Left colon (tissue), 2 donors: Measurements from ENCODE around the gene BTBD16. TPM values are rescaled to one million over a fixed set of nuclear protein-coding genes. Genes with fewer than 3 reads are reported as not detected.

Experiments
- ATAC-seq: fragments of 200-7000 bp; cut with Tn5 transposase; one replicate; pipeline ENCODE4 v1.9.1; 2020; ENCODE audit warnings: mild to moderate bottlenecking, moderate library complexity
- DNase-seq, 2 donors: peaks; one replicate each; pipeline ENCODE4 v3.0.0-alpha.2; 2020
- intact Hi-C, 2 donors: fragments of 100-400 bp; cut with DNase I in 1 of 2; cut with micrococcal nuclease in 1 of 2; formaldehyde crosslinking; loops; one replicate each; pipeline versions ENCODE4 v1.11.2 to v1.14.0; 2022; cut with DNase I, micrococcal nuclease
- total RNA-seq, 2 donors: library from RNA; stranded (reverse); fragmentation: NEBNext Ultra II Directional; extraction: Animal tissue kit (Norgen Biotek cat#: 25700); gene quantifications; one replicate each; pipeline ENCODE4 v1.2.1, GENCODE V29; 2021
- donor health status: DM: no; HTN: no; CAD: no.
- donor health status: DM: yes; HTN: yes; CAD: no.

BTBD16 gene
- total RNA-seq, 2 donors from 2014 or later, result 0.14 to 0.15 TPM

DNA sequence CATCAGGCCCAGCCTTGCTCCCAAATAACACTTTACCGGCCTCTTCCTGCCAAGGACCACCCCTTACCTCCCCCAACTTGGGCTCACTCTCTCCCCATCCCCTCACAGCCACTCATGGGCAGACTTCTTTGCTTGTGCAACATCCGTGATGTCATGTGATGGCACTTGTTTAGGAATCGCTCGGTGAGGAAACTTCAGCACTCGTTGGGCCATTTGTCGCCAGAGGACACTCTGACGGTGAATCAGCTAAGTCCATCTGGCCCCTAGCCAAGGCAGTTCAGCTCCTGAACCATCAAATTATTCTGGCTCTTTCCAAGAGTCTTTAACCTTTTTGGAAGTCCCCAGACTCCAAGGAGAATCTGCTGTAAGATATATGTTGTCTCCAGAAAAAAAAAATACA lies 19.2 kb downstream of the BTBD16 start:
- ATAC-seq (no peak), DNase-seq (peak in 1 of 2 donors; percentile 11)
- intact Hi-C loops, result loop anchor here (10.0 kb wide), 2 partner anchors 144 to 274 kb away; partner anchors contain the start of gene DMBT1 (in 1 of the 2)

DNA sequence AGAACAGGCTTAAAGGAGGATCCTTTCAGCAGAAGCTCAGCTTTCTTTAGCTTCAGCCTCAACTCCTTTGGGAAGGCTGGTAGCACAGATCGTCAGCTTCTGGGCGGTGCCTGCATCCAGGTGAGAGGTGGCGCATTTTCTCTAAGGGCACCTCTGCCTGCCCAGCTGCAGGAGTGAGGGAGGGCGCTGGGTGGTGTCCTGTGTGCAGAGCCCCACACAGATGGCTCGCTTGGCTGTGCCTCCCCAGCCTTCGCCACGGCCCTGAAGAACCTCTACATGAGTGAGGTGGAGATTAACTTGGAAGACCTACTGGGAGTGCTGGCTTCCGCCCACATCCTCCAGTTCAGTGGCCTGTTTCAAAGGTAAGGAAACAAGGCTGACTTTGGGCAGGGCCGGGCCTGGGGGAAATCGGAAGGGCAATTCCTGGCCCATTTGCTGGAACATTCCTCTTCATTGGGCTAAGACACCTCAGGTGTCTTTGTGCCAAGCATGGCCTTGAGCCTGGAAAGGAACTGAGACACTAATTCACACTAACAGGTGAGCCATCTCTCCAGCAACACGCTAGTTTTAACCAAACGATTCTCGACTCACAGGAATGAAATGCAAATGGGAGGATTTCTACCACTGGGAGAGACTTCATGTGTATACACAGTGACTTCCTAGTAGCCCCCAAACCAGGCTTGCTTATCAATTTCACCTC lies 19.9 kb downstream of the BTBD16 start:
- DNase-seq (no peak), ATAC-seq (no peak)
- intact Hi-C loops, result loop anchor here (10.0 kb wide), 2 partner anchors 144 to 274 kb away; partner anchors contain the start of gene DMBT1 (in 1 of the 2)

DNA sequence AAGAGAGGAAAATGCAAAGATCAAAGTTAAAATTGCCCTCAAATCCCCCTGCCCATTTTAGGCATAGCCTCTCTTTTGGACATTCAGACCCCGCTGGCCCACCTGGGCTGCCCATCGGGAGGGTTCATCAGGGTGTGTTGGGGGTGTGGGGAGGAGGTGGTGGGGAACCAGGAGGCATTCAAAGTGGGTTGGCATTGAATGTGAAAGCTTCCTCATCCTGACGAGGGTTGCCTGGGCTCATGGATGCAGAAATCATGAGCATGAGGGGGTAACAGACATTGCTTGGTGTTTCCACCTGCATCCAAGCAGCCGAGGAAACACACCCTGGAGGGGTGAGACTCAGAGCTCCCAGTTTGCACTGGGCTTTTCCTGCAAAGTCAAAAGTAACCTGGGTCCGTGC lies 20.6 kb downstream of the BTBD16 start:
- ATAC-seq (no peak), DNase-seq (no peak)
- intact Hi-C loops, result loop anchor here (10.0 kb wide), 2 partner anchors 143 to 273 kb away; partner anchors contain the start of gene DMBT1 (in 1 of the 2)

DNA sequence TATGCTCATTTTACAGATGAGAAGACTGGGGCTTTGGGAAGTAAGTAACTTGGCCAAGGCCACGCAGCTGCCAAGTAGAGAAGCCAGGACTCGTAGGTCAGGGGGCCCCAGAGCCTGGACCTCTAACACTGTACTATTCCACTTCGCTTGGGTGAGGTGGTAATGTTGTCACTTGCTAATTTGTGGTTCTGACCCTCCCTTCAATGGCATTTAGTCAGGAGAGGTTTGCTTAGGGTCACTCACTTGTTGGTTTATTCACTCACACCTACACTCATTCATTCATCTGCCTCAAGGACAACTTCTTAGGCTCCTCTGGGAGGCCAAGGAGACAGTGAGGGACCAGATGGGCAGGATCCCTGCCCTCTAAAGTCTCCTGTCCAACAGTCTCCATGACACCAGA lies 21.3 kb downstream of the BTBD16 start:
- DNase-seq (no peak), ATAC-seq (no peak)
- intact Hi-C loops, result loop anchor here (10.0 kb wide), 2 partner anchors 142 to 272 kb away; partner anchors contain the start of gene DMBT1 (in 1 of the 2)

DNA sequence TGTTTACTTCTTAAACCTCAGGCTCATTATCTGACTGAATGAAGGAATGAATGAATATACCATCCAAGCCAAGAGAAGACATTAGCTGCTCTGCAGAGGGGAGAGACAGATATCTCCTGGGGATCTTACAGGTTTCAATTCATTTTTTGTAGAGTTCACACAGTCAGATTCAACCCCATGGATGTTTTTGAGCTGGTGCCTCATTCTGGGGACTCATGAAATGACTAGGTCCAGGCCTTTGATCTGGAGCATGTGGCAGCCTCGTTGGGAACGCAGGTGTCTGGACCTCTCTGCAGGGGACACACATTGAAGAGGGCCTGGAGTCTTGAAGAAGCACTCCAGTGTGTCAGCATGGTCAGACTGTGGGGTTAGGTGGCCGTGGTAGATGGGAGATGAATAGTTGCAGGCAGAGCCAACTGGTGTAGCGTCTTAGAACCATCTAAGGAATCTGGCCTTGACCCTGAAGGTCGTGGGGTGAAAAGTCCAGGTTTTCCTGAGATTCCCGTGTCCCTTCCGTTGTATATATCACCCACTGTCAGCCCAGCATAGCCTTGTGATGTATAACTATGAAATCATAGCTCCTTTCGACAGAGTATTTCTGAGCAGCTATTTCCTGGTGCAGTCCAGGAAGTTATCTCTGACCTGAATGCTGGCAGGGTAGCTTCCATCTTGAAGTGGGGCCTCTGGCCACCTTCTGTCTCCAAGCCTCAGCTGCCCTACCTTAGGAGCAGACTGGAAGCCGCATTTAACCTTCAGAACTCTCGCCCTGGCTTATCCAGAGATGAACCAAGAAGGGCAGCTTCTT lies 22.3 kb downstream of the BTBD16 start:
- intact Hi-C loops, result loop anchor here (10.0 kb wide), 2 partner anchors 141 to 271 kb away; partner anchors contain the start of gene DMBT1 (in 1 of the 2)
- ATAC-seq (peak; percentile 77), DNase-seq (no peak)

DNA sequence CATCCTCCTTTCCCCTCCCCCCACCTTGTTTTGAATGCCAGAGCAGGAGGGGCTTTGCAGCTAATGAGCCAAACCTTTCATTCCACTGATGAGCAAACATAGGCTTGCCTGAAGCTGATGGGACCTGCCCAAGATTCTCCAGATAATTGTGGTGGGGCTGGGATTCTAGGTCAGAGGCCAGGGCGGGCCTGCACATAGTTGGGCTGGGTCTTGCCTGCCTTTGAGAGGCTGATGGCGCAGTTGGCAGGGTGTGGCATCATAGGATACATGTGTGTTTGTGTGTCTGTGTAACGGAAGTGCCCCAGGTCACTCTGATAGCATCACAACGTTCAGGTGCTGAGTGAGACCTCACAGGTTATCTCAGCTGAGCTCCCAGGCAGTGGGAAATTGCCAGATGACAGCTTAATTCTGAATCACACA lies 22.9 kb downstream of the BTBD16 start:
- DNase-seq (no peak), ATAC-seq (peak; percentile 39)
- intact Hi-C loops, result loop anchor here (10.0 kb wide), 2 partner anchors 141 to 271 kb away; partner anchors contain the start of gene DMBT1 (in 1 of the 2)

DNA sequence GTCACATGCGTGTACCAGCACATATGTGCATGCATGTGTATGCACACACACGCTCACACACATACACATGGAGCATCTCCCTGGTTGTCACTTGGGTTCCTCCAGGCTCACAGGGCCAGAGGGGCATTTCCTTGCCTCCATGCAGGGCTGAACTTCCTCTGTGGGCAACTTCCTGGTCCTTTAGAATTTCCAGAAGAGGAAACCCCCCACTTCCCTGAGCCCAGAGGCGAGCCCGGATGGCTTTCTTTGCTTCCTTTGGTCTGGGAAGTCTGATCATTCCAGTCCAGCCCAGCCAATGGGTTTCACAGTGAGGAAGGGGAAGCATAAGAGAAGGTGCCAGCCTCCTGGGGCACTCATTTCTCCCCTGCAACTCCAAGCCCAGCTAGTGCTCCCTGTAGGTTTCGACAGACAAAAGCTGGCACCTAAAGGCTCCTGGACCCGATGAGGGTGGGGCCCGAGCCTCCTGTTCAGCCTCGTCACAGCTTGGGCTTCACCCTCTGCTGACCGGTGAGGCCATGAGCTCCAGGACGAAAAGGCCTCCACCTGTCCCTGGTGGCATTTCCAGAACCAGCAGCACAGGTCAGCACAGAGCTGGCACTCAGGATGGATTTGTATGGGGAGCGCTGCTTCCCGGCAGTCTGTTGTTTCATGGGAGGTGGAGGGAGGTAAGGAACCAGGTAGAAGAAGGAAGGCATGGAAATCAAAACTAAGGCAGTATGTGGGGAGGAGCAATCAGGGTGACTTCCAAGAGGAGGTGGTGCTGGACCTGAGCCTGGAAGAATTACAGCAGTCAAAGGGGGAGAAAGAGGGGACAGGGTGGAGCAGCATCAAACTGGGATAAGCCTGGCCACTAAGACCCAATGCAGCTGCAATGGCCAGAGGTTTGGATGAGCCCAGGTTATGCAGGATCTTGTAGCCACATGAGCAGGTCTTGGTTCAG lies 23.7 kb downstream of the BTBD16 start:
- intact Hi-C loops, result loop anchor here (10.0 kb wide), 2 partner anchors 140 to 270 kb away; partner anchors contain the start of gene DMBT1 (in 1 of the 2)
- no peak for DNase-seq
- no peak for ATAC-seq

DNA sequence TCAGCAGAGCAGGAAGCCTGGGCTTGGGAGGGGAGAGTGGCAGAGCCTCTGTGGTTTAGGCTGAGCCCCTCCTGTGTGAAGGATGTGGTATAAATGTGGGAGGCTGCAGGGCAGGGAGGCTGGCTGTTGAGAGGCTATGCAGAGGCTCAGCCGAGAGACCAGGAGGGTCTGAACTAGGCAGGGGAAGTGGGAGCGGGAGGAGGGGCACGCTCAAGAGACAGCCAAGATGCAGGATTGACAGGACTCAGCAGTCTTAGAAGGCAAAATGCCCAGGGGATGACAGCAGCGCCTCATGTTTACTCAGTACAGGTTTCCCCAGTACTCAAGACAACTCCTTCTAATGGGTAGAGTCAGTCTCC lies 24.3 kb downstream of the BTBD16 start:
- no peak for ATAC-seq
- no peak for DNase-seq
- intact Hi-C loops, result loop anchor here (10.0 kb wide), 2 partner anchors 139 to 269 kb away; partner anchors contain the start of gene DMBT1 (in 1 of the 2)

DNA sequence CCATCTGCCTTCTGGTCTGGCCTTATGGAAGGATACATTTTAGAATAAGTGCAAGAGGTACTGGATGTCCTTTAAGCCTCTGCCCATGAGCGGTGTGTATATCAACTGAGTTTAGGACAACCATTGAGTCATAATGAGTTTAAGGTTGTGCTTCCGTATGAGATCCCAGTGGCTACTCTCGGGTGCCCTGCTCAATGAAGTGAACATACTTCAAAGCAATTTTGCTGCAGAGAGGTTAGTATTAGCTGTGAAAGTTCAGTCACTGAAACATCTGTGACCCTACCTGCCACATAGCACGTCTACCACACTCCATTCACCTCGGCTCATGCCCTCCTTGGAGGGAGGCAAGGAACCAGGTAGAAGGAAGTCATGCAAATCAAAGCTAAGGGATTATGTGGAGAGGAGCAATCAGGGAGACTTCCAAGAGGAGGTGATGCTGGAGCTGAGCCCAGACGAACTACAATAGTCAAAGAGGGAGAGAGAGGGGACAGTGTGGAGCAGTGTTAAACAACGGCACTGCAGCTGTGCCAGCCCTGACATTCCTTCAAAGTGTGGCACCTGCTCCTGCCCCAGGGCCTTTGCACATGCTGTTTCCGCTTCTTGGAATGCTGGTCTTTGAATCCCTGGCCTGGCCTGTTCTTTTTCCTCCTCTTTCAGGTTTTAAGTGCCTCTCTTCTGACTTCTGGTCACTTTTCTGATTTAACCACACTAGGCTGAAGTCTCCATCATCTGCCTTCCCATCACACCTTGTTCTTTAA lies 25.4 kb downstream of the BTBD16 start:
- no peak for ATAC-seq
- no peak for DNase-seq
- intact Hi-C loops, result loop anchor here (10.0 kb wide), 2 partner anchors 138 to 268 kb away; partner anchors contain the start of gene DMBT1 (in 1 of the 2)

DNA sequence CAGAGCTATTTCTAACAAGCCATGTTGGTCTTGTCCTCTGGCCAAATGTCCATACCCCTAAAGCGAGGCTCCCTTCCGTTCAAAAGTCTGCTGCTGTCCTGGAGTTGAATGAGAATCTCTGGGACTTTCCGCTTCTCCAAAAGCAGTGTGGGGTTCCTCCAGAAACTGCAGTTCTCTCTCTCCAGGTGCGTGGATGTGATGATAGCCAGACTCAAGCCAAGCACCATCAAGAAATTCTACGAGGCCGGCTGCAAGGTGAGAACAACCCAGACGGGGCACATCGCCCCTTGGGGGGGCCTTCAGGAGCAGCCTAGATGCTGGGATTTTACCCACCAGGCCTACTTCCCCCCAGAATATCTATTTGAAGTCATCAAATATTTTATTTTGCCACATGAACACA lies 26.5 kb downstream of the BTBD16 start:
- no peak for ATAC-seq
- DNase-seq, result no peak
- intact Hi-C loops, result loop anchor here (10.0 kb wide), 2 partner anchors 137 to 267 kb away; partner anchors contain the start of gene DMBT1 (in 1 of the 2)

DNA sequence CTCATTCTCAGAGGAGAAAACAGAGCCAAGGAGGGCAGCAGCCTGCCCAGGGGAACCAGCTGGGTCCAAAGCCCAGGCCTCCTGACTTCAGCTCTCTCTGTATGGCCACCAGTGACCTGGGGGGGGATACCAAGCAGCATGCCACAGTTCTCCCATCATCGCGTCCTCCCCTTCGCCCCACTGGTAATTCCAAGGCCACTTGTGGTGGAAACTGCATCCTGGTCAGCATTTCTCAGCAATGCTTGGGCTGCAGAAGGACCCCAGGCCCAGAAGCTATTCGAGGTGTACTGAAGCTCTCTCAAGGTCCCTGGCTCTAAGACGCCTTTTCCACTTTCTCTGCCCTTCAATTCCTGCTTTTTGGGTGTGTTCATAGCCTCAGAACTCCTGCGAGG lies 27.1 kb downstream of the BTBD16 start:
- DNase-seq (no peak), ATAC-seq (no peak)
- intact Hi-C loops, result loop anchor here (2.0 to 10.0 kb wide), 3 partner anchors 137 to 267 kb away; partner anchors contain the start of gene DMBT1 (in 1 of the 2)

DNA sequence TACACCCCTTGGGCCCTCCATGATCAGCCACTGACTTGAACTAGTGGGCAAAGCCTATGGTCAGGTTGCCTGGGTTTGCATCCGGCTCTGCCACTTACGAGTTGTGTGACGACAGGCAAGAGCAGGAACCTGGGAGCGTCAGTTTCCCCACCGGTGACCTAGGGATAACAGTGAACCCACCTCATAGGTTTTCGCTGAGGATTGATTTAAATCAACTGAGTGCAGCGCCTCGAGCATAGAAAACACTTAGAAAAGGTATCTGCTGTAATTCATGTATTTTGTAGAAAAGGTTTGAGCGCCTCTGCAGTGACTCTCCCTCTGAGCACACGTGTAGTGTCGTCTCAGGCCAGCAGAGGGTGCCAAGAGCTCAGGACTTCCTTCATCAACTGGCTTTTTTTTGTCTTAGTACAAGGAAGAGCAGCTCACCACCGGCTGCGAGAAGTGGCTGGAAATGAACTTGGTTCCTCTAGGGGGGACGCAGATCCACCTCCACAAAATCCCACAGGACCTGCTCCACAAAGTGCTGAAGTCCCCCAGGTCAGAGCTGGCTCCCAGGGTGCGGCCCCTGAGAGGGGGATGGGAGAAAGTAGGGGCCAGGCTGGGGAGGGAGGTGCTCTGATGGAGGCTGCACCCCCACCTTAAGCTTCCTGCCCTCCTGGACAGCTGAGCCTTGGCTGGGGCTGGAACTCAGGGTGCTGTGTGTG lies 27.7 kb downstream of the BTBD16 start:
- peak; percentile 94 for ATAC-seq
- peak; percentile 48 to 76 for DNase-seq
- intact Hi-C loops, result loop anchor here (2.0 to 10.0 kb wide), 3 partner anchors 136 to 266 kb away; partner anchors contain the start of gene DMBT1 (in 1 of the 2)

DNA sequence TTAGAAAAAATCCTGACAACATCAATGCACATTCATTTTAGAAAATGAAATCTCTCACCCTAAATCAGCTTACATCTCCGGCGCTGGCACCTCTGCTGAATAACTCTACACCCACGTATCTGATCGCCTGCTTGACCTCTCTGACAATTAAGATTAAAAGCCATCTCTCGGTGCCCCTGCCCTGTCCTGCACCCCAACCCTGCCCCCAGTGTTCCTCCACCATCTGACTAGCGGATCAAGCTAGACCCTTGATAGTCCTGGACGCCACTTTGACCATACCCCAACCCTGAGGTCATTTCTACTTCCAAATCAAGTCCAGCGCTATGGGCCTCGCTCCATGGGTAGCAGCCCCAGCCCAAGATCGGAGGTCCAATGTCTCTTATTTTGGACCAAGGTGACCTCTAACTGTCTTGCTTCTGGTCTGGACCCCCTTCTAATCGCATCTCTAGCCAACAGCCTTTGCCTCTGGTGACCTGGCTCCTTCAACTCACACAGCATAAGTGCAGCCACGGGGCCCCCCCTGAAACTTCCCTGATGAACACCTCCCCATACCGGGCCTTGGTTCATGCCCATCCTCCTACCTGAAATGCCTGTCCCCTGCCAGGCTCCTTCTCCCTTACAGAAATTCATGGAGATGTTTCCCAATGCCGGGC lies 28.5 kb downstream of the BTBD16 start:
- intact Hi-C loops, result loop anchor here (2.0 to 10.0 kb wide), 3 partner anchors 135 to 265 kb away; partner anchors contain the start of gene DMBT1 (in 1 of the 2)
- ATAC-seq (no peak), DNase-seq (no peak)

DNA sequence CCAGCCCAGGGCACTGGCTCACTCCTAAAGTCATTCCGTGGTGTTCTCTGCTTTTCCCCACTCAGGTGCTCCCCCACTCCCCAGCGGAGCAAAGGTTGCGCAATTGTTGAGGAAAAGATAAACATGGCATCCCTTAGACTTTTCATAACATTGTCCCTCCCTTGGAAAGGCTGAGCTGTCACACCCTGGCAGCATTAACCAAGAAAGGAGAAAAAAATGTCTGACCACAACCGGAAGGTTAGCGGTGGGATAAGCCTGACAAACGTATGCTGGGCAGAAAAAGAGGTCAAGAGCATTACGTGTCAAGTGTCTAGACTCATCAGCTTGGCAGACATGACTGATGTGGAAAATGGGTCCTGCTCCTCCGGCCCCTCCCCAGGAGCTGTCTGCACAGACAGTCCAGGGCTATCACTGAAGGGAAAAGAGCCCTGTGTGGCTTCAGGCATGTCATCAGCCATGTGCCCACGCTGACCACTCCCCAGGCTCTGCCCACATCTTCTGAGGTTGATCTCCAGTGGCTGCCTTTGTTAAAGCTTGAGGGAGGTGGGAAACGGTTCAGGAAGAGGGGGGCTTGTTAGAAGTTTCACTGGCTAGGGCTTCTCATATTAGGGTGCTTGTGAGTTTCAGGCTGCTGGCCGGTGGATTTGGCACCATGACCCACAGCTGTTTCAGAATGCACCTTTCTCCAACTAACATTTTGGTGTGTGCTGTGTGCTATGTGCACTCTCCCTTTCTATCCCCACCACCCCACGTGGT lies 30.1 kb downstream of the BTBD16 start:
- intact Hi-C loops, result no loop called here
- ATAC-seq (no peak), DNase-seq (no peak)

DNA sequence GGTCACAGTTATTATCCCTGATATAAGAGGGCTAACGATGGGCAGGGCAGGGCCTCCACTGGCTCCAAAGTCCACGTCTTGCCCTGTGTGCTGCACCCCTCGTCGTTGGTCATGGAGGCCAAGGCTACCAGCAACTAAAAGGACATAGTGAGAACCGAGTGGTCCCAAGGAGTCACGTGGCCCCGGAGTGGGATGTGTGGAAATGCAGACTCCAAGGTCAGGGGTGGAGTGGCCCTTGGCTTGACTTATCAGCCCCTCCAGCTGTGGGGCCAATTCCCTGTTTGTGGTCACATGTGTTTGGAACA lies 30.7 kb downstream of the BTBD16 start:
- intact Hi-C loops, result no loop called here
- ATAC-seq, result no peak
- no peak for DNase-seq

DNA sequence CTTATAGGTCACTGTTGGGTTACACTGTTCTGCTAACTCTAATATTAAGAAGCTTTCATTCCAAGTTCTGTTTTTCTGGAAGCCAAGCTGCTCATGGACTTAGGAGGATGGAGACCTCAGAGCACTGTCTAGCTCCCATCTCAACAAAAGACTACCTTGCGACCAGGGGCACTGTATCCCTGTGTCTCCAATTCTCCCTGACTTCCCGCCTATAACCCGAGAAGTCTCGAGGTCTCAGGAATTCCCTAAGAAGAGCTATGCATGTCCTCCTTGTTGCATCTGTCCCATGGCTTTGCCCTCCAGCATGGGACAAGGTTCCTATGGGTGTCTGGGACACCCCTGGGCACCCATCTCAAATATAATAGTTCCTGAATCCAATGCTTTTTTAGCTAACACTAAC lies 31.2 kb downstream of the BTBD16 start:
- intact Hi-C loops, result no loop called here
- ATAC-seq, result no peak
- no peak for DNase-seq
